ENCODE data around the gene RSBN1L. TPM values are rescaled to one million over a fixed set of nuclear protein-coding genes. Genes with fewer than 3 reads are reported as not detected.
"Not testable (repeated sequence)": the region's sequence is repeated elsewhere in the genome, so short reads cannot be mapped to it uniquely, and the experiment has no call there.

Gene RSBN1L
- total RNA-seq, 1 donor from 2014 or later = 27.0 TPM

- no peak for TF ChIP-seq CTCF (IDR thresholded peaks at IDR 0.05; ENCODE audit: partially characterized antibody, unreplicated experiment)
- H3K4me3 Mint-ChIP-seq (ENCODE audit: unreplicated experiment) = no peak overlapping the region
- H3K27me3 Mint-ChIP-seq (ENCODE audit: unreplicated experiment) = no peaks in the 10 kb centered on the region
- DNase-seq = no peak
- no peaks in the 10 kb centered on the region for H3K36me3 Mint-ChIP-seq (ENCODE audit: unreplicated experiment)
- no peaks in the 10 kb centered on the region for H3K4me1 Mint-ChIP-seq (ENCODE audit: low read depth, unreplicated experiment)
- no peaks in the 10 kb centered on the region for H3K9me3 Mint-ChIP-seq (ENCODE audit: unreplicated experiment)
- no peak overlapping the region for H3K27ac Mint-ChIP-seq (ENCODE audit: unreplicated experiment)
Observed at GRCh38 chr7:77714195-77714594, 17.9 kb downstream of the RSBN1L start.

GRCh38 chr7:77714931-77715330, 18.7 kb downstream of the RSBN1L start:
- H3K4me3 Mint-ChIP-seq (ENCODE audit: unreplicated experiment); H3K36me3 Mint-ChIP-seq (ENCODE audit: unreplicated experiment); DNase-seq; H3K4me1 Mint-ChIP-seq (ENCODE audit: low read depth, unreplicated experiment); H3K9me3 Mint-ChIP-seq (ENCODE audit: unreplicated experiment); H3K27ac Mint-ChIP-seq (ENCODE audit: unreplicated experiment); H3K27me3 Mint-ChIP-seq (ENCODE audit: unreplicated experiment): not testable (repeated sequence)

GRCh38 chr7:77716804-77717203, 20.5 kb downstream of the RSBN1L start:
- H3K36me3 Mint-ChIP-seq (ENCODE audit: unreplicated experiment) = no peaks in the 10 kb centered on the region
- no peak for TF ChIP-seq CTCF (IDR thresholded peaks at IDR 0.05; ENCODE audit: partially characterized antibody, unreplicated experiment)
- no peaks in the 10 kb centered on the region for H3K4me1 Mint-ChIP-seq (ENCODE audit: low read depth, unreplicated experiment)
- no peak overlapping the region for H3K4me3 Mint-ChIP-seq (ENCODE audit: unreplicated experiment)
- no peak overlapping the region for H3K27ac Mint-ChIP-seq (ENCODE audit: unreplicated experiment)
- no peaks in the 10 kb centered on the region for H3K9me3 Mint-ChIP-seq (ENCODE audit: unreplicated experiment)
- DNase-seq = no peak
- no peaks in the 10 kb centered on the region for H3K27me3 Mint-ChIP-seq (ENCODE audit: unreplicated experiment)

- H3K27me3 Mint-ChIP-seq (ENCODE audit: unreplicated experiment); H3K4me3 Mint-ChIP-seq (ENCODE audit: unreplicated experiment); DNase-seq; H3K9me3 Mint-ChIP-seq (ENCODE audit: unreplicated experiment); H3K4me1 Mint-ChIP-seq (ENCODE audit: low read depth, unreplicated experiment); H3K36me3 Mint-ChIP-seq (ENCODE audit: unreplicated experiment): not testable (repeated sequence)
- H3K27ac Mint-ChIP-seq (ENCODE audit: unreplicated experiment) = peak overlapping the region; percentile 2
Observed at GRCh38 chr7:77717566-77717965, 21.3 kb downstream of the RSBN1L start.

- Mint-ChIP-seq H3K36me3 (ENCODE audit: unreplicated experiment) (no peaks in the 10 kb centered on the region), H3K4me3 (ENCODE audit: unreplicated experiment) (peak overlapping the region; percentile 45), H3K4me1 (ENCODE audit: low read depth, unreplicated experiment) (peaks cover 30% of the 10 kb centered on the region), H3K27me3 (ENCODE audit: unreplicated experiment) (no peaks in the 10 kb centered on the region), H3K9me3 (ENCODE audit: unreplicated experiment) (no peaks in the 10 kb centered on the region), H3K27ac (ENCODE audit: unreplicated experiment) (peak overlapping the region; percentile 97)
- no peak for DNase-seq
- no peak for TF ChIP-seq CTCF (IDR thresholded peaks at IDR 0.05; ENCODE audit: partially characterized antibody, unreplicated experiment)
Observed at GRCh38 chr7:77727527-77727926, 31.3 kb downstream of the RSBN1L start.

- H3K9me3 Mint-ChIP-seq (ENCODE audit: unreplicated experiment) = no peaks in the 10 kb centered on the region
- peaks cover 30% of the 10 kb centered on the region for H3K4me1 Mint-ChIP-seq (ENCODE audit: low read depth, unreplicated experiment)
- DNase-seq = peak; percentile 24
- peak overlapping the region; percentile 97 for H3K27ac Mint-ChIP-seq (ENCODE audit: unreplicated experiment)
- H3K27me3 Mint-ChIP-seq (ENCODE audit: unreplicated experiment) = no peaks in the 10 kb centered on the region
- H3K4me3 Mint-ChIP-seq (ENCODE audit: unreplicated experiment) = peak overlapping the region; percentile 61
- no peaks in the 10 kb centered on the region for H3K36me3 Mint-ChIP-seq (ENCODE audit: unreplicated experiment)
- no peak for TF ChIP-seq CTCF (IDR thresholded peaks at IDR 0.05; ENCODE audit: partially characterized antibody, unreplicated experiment)
Observed at GRCh38 chr7:77727936-77728701, 31.9 kb downstream of the RSBN1L start.
